B cell (primary cell): ENCODE measurements around the gene GAPVD1. TPM values are rescaled to one million over a fixed set of nuclear protein-coding genes. Genes with fewer than 3 reads are reported as not detected.

ENCODE experiments used
- ATAC-seq: fragments of 200-7000 bp; cut with Tn5 transposase; one replicate; pipeline ENCODE4 v1.10.0; 2021; ENCODE audit warnings: low read depth, mild to moderate bottlenecking, moderate number of reproducible peaks, moderate library complexity
- CTCF ChIA-PET: fragments of 350-600 bp; sonication (Branson Sonifier 250); formaldehyde crosslinking; loops from one replicate; lab custom pipeline; 2021; ENCODE audit warnings: antibody characterized with exemption, inconsistent platforms; lab: Charles Lee
- POLR2A ChIA-PET: fragments of 350-600 bp; sonication (Branson Sonifier 250); formaldehyde crosslinking; loops from one replicate; lab custom pipeline; 2021; ENCODE audit warnings: antibody characterized with exemption; lab: Charles Lee
- DNase-seq: peaks from one replicate; pipeline ENCODE4 v3.0.0; 2013
- H2AFZ ChIP-seq: 2 replicates; pipeline ENCODE4 v1.6.1; 2012; ENCODE audit warnings: mild to moderate bottlenecking, low read depth, low read length; ENCODE audit not compliant: insufficient read depth, poor library complexity, severe bottlenecking
- H3K27ac ChIP-seq, 2 donors: 1 replicate in 1 of 2; 2 replicates in 1 of 2; pipeline ENCODE4 v1.5.1; 2012 to 2013; ENCODE audit warnings: low read length in 2 of 2, mild to moderate bottlenecking in 2 of 2, moderate library complexity in 1 of 2
- H3K27me3 ChIP-seq, 4 experiments: fragments of 200-600 bp in 1 of 4; sonication (generic) in 1 of 4; replicated peaks in 1 of 4; 1 replicate in 2 of 4; 2 replicates in 2 of 4; pipeline versions ENCODE4 v1.6.1 to v1.7.0; 2013 to 2016; ENCODE audit warnings: low read length in 3 of 4, mild to moderate bottlenecking in 2 of 4, mixed read lengths in 1 of 4, moderate library complexity in 1 of 4; ENCODE audit not compliant: insufficient read depth in 4 of 4, control insufficient read depth in 3 of 4; ENCODE audit errors: control extremely low read depth in 1 of 4
- H3K36me3 ChIP-seq, 2 experiments: replicated peaks in 1 of 2; 1 replicate in 1 of 2; 2 replicates in 1 of 2; pipeline versions ENCODE4 v1.6.1 to v1.7.1; 2013; ENCODE audit warnings: low read length in 1 of 2; ENCODE audit not compliant: insufficient read depth in 2 of 2, control insufficient read depth in 1 of 2; ENCODE audit errors: control extremely low read depth in 1 of 2, extremely low read depth in 1 of 2
- H3K4me1 ChIP-seq, 2 donors: fragments of 200-600 bp in 1 of 2; sonication (generic) in 1 of 2; 1 replicate in 1 of 2; 2 replicates in 1 of 2; pipeline versions ENCODE4 v1.5.1 to v1.6.1; 2013 to 2017; ENCODE audit warnings: low read length in 2 of 2; ENCODE audit not compliant: control insufficient read depth in 2 of 2, insufficient read depth in 2 of 2
- H3K4me2 ChIP-seq: replicated peaks from 2 replicates; pipeline ENCODE3; 2012; ENCODE audit warnings: mild to moderate bottlenecking, low read depth, low read length; ENCODE audit not compliant: poor library complexity, severe bottlenecking
- H3K4me3 ChIP-seq, 5 experiments: fragments of 200-600 bp in 1 of 5; sonication (generic) in 1 of 5; 1 replicate in 3 of 5; 2 replicates in 2 of 5; pipeline versions ENCODE4 v1.5.1 to v1.7.0; 2011 to 2016; ENCODE audit warnings: low read length in 4 of 5, mild to moderate bottlenecking in 4 of 5, low read depth in 2 of 5, control low read depth in 1 of 5, moderate library complexity in 1 of 5; ENCODE audit not compliant: insufficient read depth in 1 of 5; ENCODE audit errors: control extremely low read depth in 1 of 5, extremely low read depth in 1 of 5
- H3K79me2 ChIP-seq: fragments of 200-600 bp; sonication (generic); one replicate; pipeline ENCODE4 v1.6.0; 2016; ENCODE audit warnings: low read length; ENCODE audit not compliant: control insufficient read depth, insufficient read depth
- H3K9ac ChIP-seq: fragments of 200-600 bp; sonication (generic); 2 replicates; pipeline ENCODE4 v1.6.1; 2017; ENCODE audit warnings: mild to moderate bottlenecking, low read length, moderate library complexity
- H3K9me3 ChIP-seq, 3 donors: one replicate each; pipeline versions ENCODE4 v1.6.1 to v1.7.1; 2013; ENCODE audit warnings: low read length in 2 of 3; ENCODE audit not compliant: control insufficient read depth in 2 of 3, insufficient read depth in 1 of 3; ENCODE audit errors: control extremely low read depth in 1 of 3
- H4K20me1 ChIP-seq: 2 replicates; pipeline ENCODE4 v1.6.0; 2012; ENCODE audit warnings: mild to moderate bottlenecking, low read length; ENCODE audit not compliant: insufficient read depth, control insufficient read depth, poor library complexity, severe bottlenecking
- H3K27ac Mint-ChIP-seq: one replicate; pipeline ENCODE4 v1.8.0; 2021; ENCODE audit warnings: mixed read lengths
- H3K27me3 Mint-ChIP-seq: one replicate; pipeline ENCODE4 v1.8.0; 2021; ENCODE audit warnings: mixed read lengths
- H3K4me1 Mint-ChIP-seq: one replicate; pipeline ENCODE4 v1.8.0; 2021; ENCODE audit warnings: mixed read lengths
- H3K4me3 Mint-ChIP-seq: one replicate; pipeline ENCODE4 v1.8.0; 2021; ENCODE audit warnings: mixed read lengths
- H3K9me3 Mint-ChIP-seq: one replicate; pipeline ENCODE4 v1.8.0; 2022; ENCODE audit warnings: mixed read lengths; ENCODE audit not compliant: insufficient read depth
- EZH2 ChIP-seq: IDR thresholded peaks from 2 replicates; pipeline ENCODE4 v1.6.1; 2012; ENCODE audit warnings: borderline replicate concordance, low read depth, mild to moderate bottlenecking, moderate library complexity, low read length; ENCODE audit not compliant: insufficient read depth, poor library complexity, severe bottlenecking
- WGBS: methylation state at CpG from one replicate; pipeline ENCODE4 v1.1.5; 2013; ENCODE audit warnings: missing lambda C conversion rate; ENCODE audit not compliant: insufficient coverage; 5-methylcytosine and 5-hydroxymethylcytosine counted together
- intact Hi-C: fragments of 100-400 bp; cut with micrococcal nuclease; formaldehyde crosslinking; loops from one replicate; pipeline ENCODE4 v1.10.0; 2022
- polyA plus RNA-seq: library from polyadenylated mRNA; depleted of rRNA; stranded (reverse); fragments of >200 nt; gene quantifications from 2 replicates; pipeline ENCODE4 v1.2.3, GENCODE V29; 2012
- total RNA-seq, 2 donors: library from RNA; stranded (reverse); fragments of 120-200 nt in 1 of 2; gene quantifications; 1 replicate in 1 of 2; 2 replicates in 1 of 2; pipeline versions ENCODE4 v1.2.3 to v1.2.4, GENCODE V29; 2013 to 2022
- TF ChIP-seq, protein P1 (sequence below): fragments of 200-600 bp; IDR thresholded peaks from one replicate; pipeline ENCODE4 v1.8.0; 2022; ENCODE audit warnings: antibody characterized with exemption, mild to moderate bottlenecking

Gene GAPVD1
- total and polyA plus RNA-seq, 2 donors (not counting 1 experiment from before 2014, with no cell fraction given) = 11.8 to 61.2 TPM

- Histone ChIP-seq H3K79me2 (no peaks in the 10 kb centered on the region), H4K20me1 (no peaks in the 10 kb centered on the region), H3K36me3 (no peaks in the 10 kb centered on the region), H3K4me1 (peaks cover 10 to 19% of the 10 kb centered on the region in 2 donors), H3K9me3 (peaks cover 0 to 15% (median 0%) of the 10 kb centered on the region in 3 donors), H3K4me2 (no peak overlapping the region), H3K27me3 (peaks cover 0 to 33% (median 9%) of the 10 kb centered on the region in 4 experiments), H3K9ac (no peak overlapping the region), H3K27ac (no peak overlapping the region), H2AFZ (no peak overlapping the region), H3K4me3 (no peak overlapping the region)
- POLR2A ChIA-PET = no interaction called here
- Mint-ChIP-seq H3K4me1 (peaks cover 16% of the 10 kb centered on the region), H3K4me3 (peak overlapping the region; percentile 80), H3K27me3 (peaks cover 23% of the 10 kb centered on the region), H3K9me3 (no peaks in the 10 kb centered on the region), H3K27ac (no peak overlapping the region)
- CTCF ChIA-PET = interaction anchor here (2.1 to 3.3 kb wide), 3 partner anchors 224 to 1085 kb away, joined by 11 to 40 read pairs (median 27); no protein-coding TSS in a partner anchor
- DNase-seq (peak; percentile 4), ATAC-seq (no peak)
- WGBS = 93% methylated on average over 14 of the region's 15 CpGs
- intact Hi-C loops = no loop called here
- TF ChIP-seq EZH2 = no peak
- TF ChIP-seq, protein P1, sequence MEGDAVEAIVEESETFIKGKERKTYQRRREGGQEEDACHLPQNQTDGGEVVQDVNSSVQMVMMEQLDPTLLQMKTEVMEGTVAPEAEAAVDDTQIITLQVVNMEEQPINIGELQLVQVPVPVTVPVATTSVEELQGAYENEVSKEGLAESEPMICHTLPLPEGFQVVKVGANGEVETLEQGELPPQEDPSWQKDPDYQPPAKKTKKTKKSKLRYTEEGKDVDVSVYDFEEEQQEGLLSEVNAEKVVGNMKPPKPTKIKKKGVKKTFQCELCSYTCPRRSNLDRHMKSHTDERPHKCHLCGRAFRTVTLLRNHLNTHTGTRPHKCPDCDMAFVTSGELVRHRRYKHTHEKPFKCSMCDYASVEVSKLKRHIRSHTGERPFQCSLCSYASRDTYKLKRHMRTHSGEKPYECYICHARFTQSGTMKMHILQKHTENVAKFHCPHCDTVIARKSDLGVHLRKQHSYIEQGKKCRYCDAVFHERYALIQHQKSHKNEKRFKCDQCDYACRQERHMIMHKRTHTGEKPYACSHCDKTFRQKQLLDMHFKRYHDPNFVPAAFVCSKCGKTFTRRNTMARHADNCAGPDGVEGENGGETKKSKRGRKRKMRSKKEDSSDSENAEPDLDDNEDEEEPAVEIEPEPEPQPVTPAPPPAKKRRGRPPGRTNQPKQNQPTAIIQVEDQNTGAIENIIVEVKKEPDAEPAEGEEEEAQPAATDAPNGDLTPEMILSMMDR = no peak
These were observed 144.5 kb downstream of the GAPVD1 start for GRCh38 chr9:125405938-125406809.

- 98% methylated on average over 13 of the region's 13 CpGs for WGBS
- Histone ChIP-seq H3K4me1 (peaks cover 10 to 19% of the 10 kb centered on the region in 2 donors), H4K20me1 (no peaks in the 10 kb centered on the region), H3K9me3 (peaks cover 0 to 15% (median 0%) of the 10 kb centered on the region in 3 donors), H3K36me3 (no peaks in the 10 kb centered on the region), H3K27ac (no peak overlapping the region), H3K4me2 (no peak overlapping the region), H3K79me2 (no peaks in the 10 kb centered on the region), H3K9ac (no peak overlapping the region), H3K4me3 (no peak overlapping the region), H2AFZ (no peak overlapping the region), H3K27me3 (peaks cover 0 to 33% (median 9%) of the 10 kb centered on the region in 4 experiments)
- TF ChIP-seq EZH2 = no peak
- TF ChIP-seq, protein P1 = no peak
- POLR2A ChIA-PET = no interaction called here
- Mint-ChIP-seq H3K9me3 (no peaks in the 10 kb centered on the region), H3K4me1 (peaks cover 16% of the 10 kb centered on the region), H3K27me3 (peaks cover 23% of the 10 kb centered on the region), H3K27ac (no peak overlapping the region), H3K4me3 (peak overlapping the region; percentile 80)
- DNase-seq (peak; percentile 14), ATAC-seq (no peak)
- CTCF ChIA-PET = interaction anchor here (0.5 to 3.3 kb wide), 12 partner anchors 8 to 1085 kb away, joined by 3 to 40 read pairs (median 5); partner anchors contain the start of gene PBX3
- intact Hi-C loops = no loop called here
These were observed 145.1 kb downstream of the GAPVD1 start for GRCh38 chr9:125406810-125407087.
